ENCODE results near the gene DLGAP5. TPM values are rescaled to one million over a fixed set of nuclear protein-coding genes. Genes with fewer than 3 reads are reported as not detected.

The DLGAP5 gene
- polyA plus RNA-seq, 1 donor (not counting 4 experiments of a cell fraction or from before 2014, with no cell fraction given) = 15.3 TPM

DNA sequence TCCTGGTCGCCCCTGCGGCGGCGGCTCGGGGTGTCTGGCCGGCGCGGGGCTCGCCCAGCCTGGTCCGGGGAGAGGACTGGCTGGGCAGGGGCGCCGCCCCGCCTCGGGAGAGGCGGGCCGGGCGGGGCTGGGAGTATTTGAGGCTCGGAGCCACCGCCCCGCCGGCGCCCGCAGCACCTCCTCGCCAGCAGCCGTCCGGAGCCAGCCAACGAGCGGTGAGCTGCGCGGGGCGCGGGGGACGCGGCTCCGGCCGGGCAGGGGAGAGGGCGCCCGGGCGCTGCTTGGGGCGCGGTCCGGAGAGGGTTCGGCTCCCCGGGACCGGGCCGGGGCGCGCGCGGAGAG is 62.3 kb downstream of the DLGAP5 start, which contains the start of gene LGALS3:
Gene LGALS3, plus strand, starts transcription at position 167 of the 342 bp plus-strand sequence. CDS start 8,122 bp downstream, outside the sequence.
- dilution Hi-C loops (cut with MboI; ENCODE audit: extremely low pct_ligation_motif_present, low sequenced_read_pairs) = no loop called here
- peaks cover 43% of the 10 kb centered on the region for H3K79me2 ChIP-seq (ENCODE audit: control insufficient read depth, insufficient read depth, low read length)
- no peak for DNase-seq (ENCODE audit: low read depth, low spot score)
- H3K4me3 ChIP-seq (ENCODE audit: control insufficient read depth in 2 of 3, extremely low read depth in 1 of 3, insufficient read depth in 2 of 3, low read depth in 1 of 3, low read length in 3 of 3) = peak within 1 kb of the TSS; percentile 80 to 96 (median 85)
- peak within 1 kb of the TSS; percentile 96 for H3K9ac ChIP-seq (ENCODE audit: control insufficient read depth, extremely low read depth, insufficient read depth, low read length)
- H3K4me2 ChIP-seq (ENCODE audit: control insufficient read depth, extremely low read depth, insufficient read depth, low read depth, low read length) = peak within 1 kb of the TSS; percentile 97
- H2AFZ ChIP-seq (ENCODE audit: control insufficient read depth, low read length) = peak within 1 kb of the TSS; percentile 61
- no peak for TF ChIP-seq EZH2 (IDR thresholded peaks at IDR 0.05; ENCODE audit: low read length)
- TF ChIP-seq, protein P1, sequence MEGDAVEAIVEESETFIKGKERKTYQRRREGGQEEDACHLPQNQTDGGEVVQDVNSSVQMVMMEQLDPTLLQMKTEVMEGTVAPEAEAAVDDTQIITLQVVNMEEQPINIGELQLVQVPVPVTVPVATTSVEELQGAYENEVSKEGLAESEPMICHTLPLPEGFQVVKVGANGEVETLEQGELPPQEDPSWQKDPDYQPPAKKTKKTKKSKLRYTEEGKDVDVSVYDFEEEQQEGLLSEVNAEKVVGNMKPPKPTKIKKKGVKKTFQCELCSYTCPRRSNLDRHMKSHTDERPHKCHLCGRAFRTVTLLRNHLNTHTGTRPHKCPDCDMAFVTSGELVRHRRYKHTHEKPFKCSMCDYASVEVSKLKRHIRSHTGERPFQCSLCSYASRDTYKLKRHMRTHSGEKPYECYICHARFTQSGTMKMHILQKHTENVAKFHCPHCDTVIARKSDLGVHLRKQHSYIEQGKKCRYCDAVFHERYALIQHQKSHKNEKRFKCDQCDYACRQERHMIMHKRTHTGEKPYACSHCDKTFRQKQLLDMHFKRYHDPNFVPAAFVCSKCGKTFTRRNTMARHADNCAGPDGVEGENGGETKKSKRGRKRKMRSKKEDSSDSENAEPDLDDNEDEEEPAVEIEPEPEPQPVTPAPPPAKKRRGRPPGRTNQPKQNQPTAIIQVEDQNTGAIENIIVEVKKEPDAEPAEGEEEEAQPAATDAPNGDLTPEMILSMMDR (optimal IDR thresholded peaks at IDR 0.05 in 1 of 3, IDR thresholded peaks at IDR 0.05 in 1 of 3, conservative IDR thresholded peaks at IDR 0.05 in 1 of 3; ENCODE audit: extremely low read depth in 1 of 3, insufficient read depth in 2 of 3, low read length in 3 of 3) = no peak
- peaks cover 39% of the 10 kb centered on the region for H3K4me1 ChIP-seq (ENCODE audit: control insufficient read depth, extremely low read depth, insufficient read depth, low read length)
- H3K27me3 ChIP-seq (ENCODE audit: control insufficient read depth, extremely low read depth, insufficient read depth, low read length) = no peaks in the 10 kb centered on the region
- no peak for FAIRE-seq
- H3K9me3 ChIP-seq (ENCODE audit: control insufficient read depth, low read depth, low read length) = no peaks in the 10 kb centered on the region
- peak within 1 kb of the TSS; percentile 92 for H3K27ac ChIP-seq (ENCODE audit: control insufficient read depth, insufficient read depth, low read length)
- no peaks in the 10 kb centered on the region for H3K9me1 ChIP-seq (ENCODE audit: control insufficient read depth, extremely low read depth, insufficient read depth, low read length)
- H4K20me1 ChIP-seq (ENCODE audit: control insufficient read depth, extremely low read depth, insufficient read depth, low read length) = peaks cover 2% of the 10 kb centered on the region
- H3K36me3 ChIP-seq (ENCODE audit: control insufficient read depth in 2 of 2, extremely low read depth in 1 of 2, insufficient read depth in 2 of 2, low read length in 2 of 2) = peaks cover 0 to 11% of the 10 kb centered on the region in 2 experiments

- FAIRE-seq = no peak
- Histone ChIP-seq H3K4me1 (ENCODE audit: control insufficient read depth, extremely low read depth, insufficient read depth, low read length) (peaks cover 39% of the 10 kb centered on the region), H2AFZ (ENCODE audit: control insufficient read depth, low read length) (peak overlapping the region; percentile 38)
Measured at GRCh38 chr14:55128386-55129085, 62.8 kb downstream of the DLGAP5 start.

More at GRCh38 chr14:55128386-55129085, 62.8 kb downstream of the DLGAP5 start:
- Histone ChIP-seq H3K27me3 (ENCODE audit: control insufficient read depth, extremely low read depth, insufficient read depth, low read length) (no peaks in the 10 kb centered on the region), H3K4me3 (ENCODE audit: control insufficient read depth in 2 of 3, extremely low read depth in 1 of 3, insufficient read depth in 2 of 3, low read depth in 1 of 3, low read length in 3 of 3) (peak overlapping the region; percentile 80 to 96 (median 85)), H3K4me2 (ENCODE audit: control insufficient read depth, extremely low read depth, insufficient read depth, low read depth, low read length) (peak overlapping the region; percentile 97), H3K9me3 (ENCODE audit: control insufficient read depth, low read depth, low read length) (no peaks in the 10 kb centered on the region), H3K9ac (ENCODE audit: control insufficient read depth, extremely low read depth, insufficient read depth, low read length) (peak overlapping the region; percentile 96), H3K27ac (ENCODE audit: control insufficient read depth, insufficient read depth, low read length) (peak overlapping the region; percentile 92), H4K20me1 (ENCODE audit: control insufficient read depth, extremely low read depth, insufficient read depth, low read length) (peaks cover 2% of the 10 kb centered on the region), H3K79me2 (ENCODE audit: control insufficient read depth, insufficient read depth, low read length) (peaks cover 38% of the 10 kb centered on the region), H3K9me1 (ENCODE audit: control insufficient read depth, extremely low read depth, insufficient read depth, low read length) (no peaks in the 10 kb centered on the region), H3K36me3 (ENCODE audit: control insufficient read depth in 2 of 2, extremely low read depth in 1 of 2, insufficient read depth in 2 of 2, low read length in 2 of 2) (peaks cover 0 to 6% of the 10 kb centered on the region in 2 experiments)
- TF ChIP-seq EZH2 (IDR thresholded peaks at IDR 0.05; ENCODE audit: low read length) = no peak
- TF ChIP-seq, protein P1 (optimal IDR thresholded peaks at IDR 0.05 in 1 of 3, IDR thresholded peaks at IDR 0.05 in 1 of 3, conservative IDR thresholded peaks at IDR 0.05 in 1 of 3; ENCODE audit: extremely low read depth in 1 of 3, insufficient read depth in 2 of 3, low read length in 3 of 3) = no peak
- no peak for DNase-seq (ENCODE audit: low read depth, low spot score)
- dilution Hi-C loops (cut with MboI; ENCODE audit: extremely low pct_ligation_motif_present, low sequenced_read_pairs) = no loop called here
